Measurements from ENCODE around the gene DCAF6.
"Not testable (repeated sequence)": the region's sequence is repeated elsewhere in the genome, so short reads cannot be mapped to it uniquely, and the experiment has no call there.

Gene DCAF6

GRCh38 chr1:168009322-168009721, 72.8 kb downstream of the DCAF6 start:
- no peak for DNase-seq (ENCODE audit: low read depth)

DNA sequence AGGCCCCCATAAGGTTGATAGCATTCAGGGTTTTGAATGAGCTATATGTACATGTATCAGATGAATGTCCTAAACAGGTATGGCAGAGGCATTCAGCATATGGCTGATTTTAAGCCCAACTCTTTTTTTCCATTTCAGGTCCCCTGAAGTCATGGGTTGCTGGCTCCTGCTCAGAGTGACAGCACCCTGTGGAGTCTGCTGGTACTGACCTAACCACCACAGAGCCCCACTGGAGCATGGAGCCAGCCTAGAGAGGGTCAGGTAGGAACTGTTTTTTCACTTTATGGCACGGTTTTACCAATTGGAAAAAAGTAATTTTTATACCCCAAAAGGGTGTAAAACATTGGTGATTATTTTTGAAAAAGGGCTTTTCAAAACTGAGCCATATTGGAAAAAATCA, 82.9 kb downstream of the DCAF6 start:
- DNase-seq (ENCODE audit: low read depth), result no peak

GRCh38 chr1:168031198-168031597, 94.7 kb downstream of the DCAF6 start:
- DNase-seq (ENCODE audit: low read depth), result no peak

- no peak for DNase-seq (ENCODE audit: low read depth)
Observed at GRCh38 chr1:168031627-168032026, 95.1 kb downstream of the DCAF6 start.

DNA sequence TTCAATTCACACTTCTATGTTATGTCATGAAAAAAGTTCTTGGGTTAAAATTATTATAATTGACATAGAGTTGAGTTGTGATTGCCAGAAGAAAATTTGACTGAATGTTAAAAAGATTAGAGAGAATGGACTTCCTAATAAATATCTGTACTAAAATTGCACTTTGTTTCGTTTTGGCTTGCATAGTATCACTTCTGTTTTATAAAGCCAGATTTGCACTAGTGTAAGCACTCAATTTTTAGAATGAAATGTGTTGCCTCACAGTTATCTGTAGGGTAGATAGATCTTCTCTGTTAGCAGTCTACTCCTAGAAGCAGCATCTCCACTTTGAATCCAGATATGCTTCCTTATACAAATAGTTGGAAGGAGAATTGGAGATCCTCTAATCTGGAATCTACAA, 95.5 kb downstream of the DCAF6 start:
- no peak for DNase-seq (ENCODE audit: low read depth)

GRCh38 chr1:168035345-168035744, 98.9 kb downstream of the DCAF6 start:
- no peak for DNase-seq (ENCODE audit: low read depth)

GRCh38 chr1:168042362-168042761, 105.9 kb downstream of the DCAF6 start:
- DNase-seq (ENCODE audit: low read depth), result no peak

- no peak for DNase-seq (ENCODE audit: low read depth)
Observed at GRCh38 chr1:168045311-168045710, 108.8 kb downstream of the DCAF6 start.

DNA sequence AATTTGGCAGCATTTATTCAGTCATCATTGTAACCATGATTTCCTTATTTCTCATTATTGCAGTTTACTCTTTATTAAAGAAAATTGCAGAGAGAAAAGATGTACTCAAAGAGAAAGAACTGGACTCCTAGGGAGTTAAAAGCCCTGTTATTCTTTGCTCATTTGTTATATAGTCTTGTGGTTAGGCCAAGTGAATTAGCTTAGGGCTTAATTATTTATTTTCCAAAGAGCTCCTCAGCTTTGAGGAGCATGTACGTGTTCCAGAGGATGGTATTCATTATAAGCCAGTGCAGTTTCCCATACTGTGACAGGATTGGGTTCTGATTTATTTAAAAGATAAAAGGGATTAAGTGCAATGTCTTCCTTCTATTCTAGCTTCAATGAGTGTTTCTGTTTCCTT, 113.8 kb downstream of the DCAF6 start:
- DNase-seq (ENCODE audit: low read depth), result peak; percentile 4

GRCh38 chr1:168050880-168051279, 114.4 kb downstream of the DCAF6 start:
- DNase-seq (ENCODE audit: low read depth), result no peak

DNA sequence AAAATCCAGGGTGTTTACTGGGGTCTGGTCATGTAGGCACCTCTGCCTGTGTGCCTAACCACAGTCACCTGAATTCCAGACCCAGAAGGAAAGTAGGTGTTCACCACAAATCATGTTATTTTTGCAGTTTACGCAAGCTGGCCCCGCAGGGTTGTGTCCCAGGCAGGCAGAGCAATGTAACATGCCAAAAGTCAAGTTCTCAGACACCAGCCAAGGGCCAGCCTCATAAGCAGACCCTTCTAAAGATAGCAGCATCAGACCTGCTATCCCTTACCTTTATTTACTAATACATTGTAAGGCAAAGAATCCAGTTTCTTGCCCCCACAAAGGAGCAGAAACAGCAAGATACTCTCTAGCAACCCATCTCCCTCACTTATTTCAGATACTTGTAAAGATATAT, 117.2 kb downstream of the DCAF6 start:
- DNase-seq (ENCODE audit: low read depth), result no peak

GRCh38 chr1:168054117-168054516, 117.6 kb downstream of the DCAF6 start:
- no peak for DNase-seq (ENCODE audit: low read depth)

GRCh38 chr1:168056152-168056551, 119.7 kb downstream of the DCAF6 start:
- DNase-seq (ENCODE audit: low read depth), result not testable (repeated sequence)

GRCh38 chr1:168057355-168057754, 120.9 kb downstream of the DCAF6 start:
- no peak for DNase-seq (ENCODE audit: low read depth)

DNA sequence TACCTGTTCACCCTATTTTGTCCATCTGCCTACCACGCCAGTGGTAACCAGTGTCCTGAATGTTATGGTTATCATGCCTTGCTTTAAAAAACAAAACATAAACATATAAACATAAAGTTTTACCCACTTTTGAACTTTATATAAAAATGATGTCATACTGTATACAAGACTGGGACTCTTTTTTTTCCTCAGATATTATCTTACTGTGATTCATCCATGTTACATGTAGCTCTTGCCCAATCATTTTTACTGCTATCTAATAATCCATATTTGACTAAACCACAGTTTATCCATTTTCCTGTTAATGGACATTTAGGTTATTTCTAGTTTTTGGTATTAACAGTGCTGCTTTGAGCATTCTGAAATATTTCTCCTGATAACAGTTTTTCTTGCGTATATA, 121.4 kb downstream of the DCAF6 start:
- peak; percentile 39 for DNase-seq (ENCODE audit: low read depth)

- DNase-seq (ENCODE audit: low read depth), result no peak
Observed at GRCh38 chr1:168064216-168064615, 127.7 kb downstream of the DCAF6 start.

DNA sequence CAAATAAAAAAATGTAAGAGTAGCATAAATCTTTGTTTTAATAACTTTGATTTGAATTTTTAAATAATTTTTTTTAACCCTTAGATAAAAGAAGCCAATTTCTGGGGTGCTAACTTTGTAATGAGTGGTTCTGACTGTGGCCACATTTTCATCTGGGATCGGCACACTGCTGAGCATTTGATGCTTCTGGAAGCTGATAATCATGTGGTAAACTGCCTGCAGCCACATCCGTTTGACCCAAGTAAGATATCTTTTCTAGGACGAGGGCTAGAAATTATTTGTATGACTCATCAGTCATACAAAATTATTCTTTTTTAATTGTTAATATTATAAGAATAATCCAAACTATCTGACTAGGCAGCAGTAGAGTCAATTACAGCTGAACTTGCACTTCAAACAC, 129.0 kb downstream of the DCAF6 start:
- no peak for DNase-seq (ENCODE audit: low read depth)

- DNase-seq (ENCODE audit: low read depth), result no peak
Observed at GRCh38 chr1:168069384-168069783, 132.9 kb downstream of the DCAF6 start.

- peak; percentile 62 for DNase-seq (ENCODE audit: low read depth)
Observed at GRCh38 chr1:168079761-168080160, 143.3 kb downstream of the DCAF6 start.

- peak; percentile 87 for DNase-seq (ENCODE audit: low read depth)
Observed at GRCh38 chr1:168081373-168082007, 145.0 kb downstream of the DCAF6 start.

DNA sequence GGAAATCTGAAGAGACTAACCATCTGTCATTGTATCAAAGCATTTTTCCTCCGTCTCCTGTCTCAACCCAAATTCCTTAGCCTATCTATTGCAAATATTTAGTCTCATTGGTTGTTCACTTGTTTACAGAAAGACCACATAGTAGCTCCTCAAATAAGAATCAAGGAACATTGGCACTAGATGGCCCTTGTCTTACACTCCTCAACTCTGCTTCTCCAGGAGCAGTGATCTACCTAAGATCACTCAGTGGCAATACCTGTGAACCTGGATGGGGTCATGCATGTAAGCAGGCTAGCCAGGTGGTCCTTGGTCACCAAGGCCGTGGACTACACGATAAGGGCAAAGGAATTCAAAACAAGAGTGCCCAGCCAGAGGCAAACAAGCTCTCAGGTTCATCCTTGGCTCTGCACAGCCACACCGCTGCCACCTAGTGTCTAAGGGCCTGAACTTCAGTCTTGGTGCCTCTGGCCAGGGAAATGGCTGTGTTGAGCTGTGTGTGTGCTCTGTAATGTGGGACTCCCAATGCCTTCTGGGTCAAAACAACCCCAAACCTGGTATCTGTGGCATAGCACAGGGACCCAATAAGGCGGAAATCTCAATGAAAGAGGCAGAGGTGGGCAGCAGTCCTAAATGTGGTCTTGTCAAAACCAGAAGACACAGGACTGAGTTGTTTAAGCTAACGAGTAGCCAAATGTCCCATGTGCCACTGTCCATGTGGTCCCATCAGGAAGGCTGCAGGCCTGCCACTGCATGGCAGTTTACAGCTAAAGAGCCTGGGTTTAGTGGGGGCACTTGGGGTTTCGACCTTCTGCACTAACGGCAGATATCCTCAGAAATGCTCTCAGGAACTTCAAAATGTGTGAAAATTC, 145.8 kb downstream of the DCAF6 start:
- DNase-seq (ENCODE audit: low read depth), result peak; percentile 78

- no peak for DNase-seq (ENCODE audit: low read depth)
Observed at GRCh38 chr1:168083456-168084325, 147.2 kb downstream of the DCAF6 start.

Measured in EH (cell line).